Activated B cell treated with CpG ODN at 0.5 μM for 24 hours (primary cell): Measurements from ENCODE around the gene PYDC2. TPM values are rescaled to one million over a fixed set of nuclear protein-coding genes. Genes with fewer than 3 reads are reported as not detected.
"Not testable (repeated sequence)": the region's sequence is repeated elsewhere in the genome, so short reads cannot be mapped to it uniquely, and the experiment has no call there.

ENCODE experiments used
- ATAC-seq: fragments of 200-7000 bp; cut with Tn5 transposase; one replicate; pipeline ENCODE4 v1.10.0; 2021; ENCODE audit warnings: low read depth, mild to moderate bottlenecking, moderate library complexity
- CTCF ChIA-PET: fragments of 350-600 bp; sonication (Branson Sonifier 250); formaldehyde crosslinking; loops from one replicate; lab custom pipeline; 2021; ENCODE audit warnings: antibody characterized with exemption; lab: Charles Lee
- POLR2A ChIA-PET: fragments of 350-600 bp; sonication (Branson Sonifier 250); formaldehyde crosslinking; loops from one replicate; lab custom pipeline; 2021; ENCODE audit warnings: antibody characterized with exemption; lab: Charles Lee
- DNase-seq: peaks from one replicate; pipeline ENCODE4 v3.0.0; 2022
- H3K27ac Mint-ChIP-seq: one replicate; pipeline ENCODE4 v1.8.0; 2020; ENCODE audit warnings: mixed read lengths
- H3K27me3 Mint-ChIP-seq: one replicate; pipeline ENCODE4 v1.8.0; 2021; ENCODE audit warnings: mixed read lengths
- H3K36me3 Mint-ChIP-seq: one replicate; pipeline ENCODE4 v1.8.0; 2021; ENCODE audit warnings: low read depth, mixed read lengths
- H3K4me1 Mint-ChIP-seq: one replicate; pipeline ENCODE4 v1.8.0; 2021; ENCODE audit warnings: mixed read lengths
- H3K4me3 Mint-ChIP-seq: one replicate; pipeline ENCODE4 v1.8.0; 2020; ENCODE audit warnings: mild to moderate bottlenecking, mixed read lengths
- H3K9me3 Mint-ChIP-seq: one replicate; pipeline ENCODE4 v1.8.0; 2020; ENCODE audit warnings: mixed read lengths
- CTCF ChIP-seq: fragments of 200-600 bp; IDR thresholded peaks from one replicate; pipeline ENCODE4 v1.8.0; 2022; ENCODE audit warnings: antibody characterized with exemption, mild to moderate bottlenecking
- intact Hi-C: fragments of 100-400 bp; cut with micrococcal nuclease; formaldehyde crosslinking; loops from one replicate; pipeline ENCODE4 v1.15.1; 2024
- total RNA-seq: library from RNA; stranded (reverse); gene quantifications from 2 replicates; pipeline ENCODE4 v1.2.3, GENCODE V29; 2022

The PYDC2 gene
- total RNA-seq, 1 donor from 2014 or later: not detected

DNA sequence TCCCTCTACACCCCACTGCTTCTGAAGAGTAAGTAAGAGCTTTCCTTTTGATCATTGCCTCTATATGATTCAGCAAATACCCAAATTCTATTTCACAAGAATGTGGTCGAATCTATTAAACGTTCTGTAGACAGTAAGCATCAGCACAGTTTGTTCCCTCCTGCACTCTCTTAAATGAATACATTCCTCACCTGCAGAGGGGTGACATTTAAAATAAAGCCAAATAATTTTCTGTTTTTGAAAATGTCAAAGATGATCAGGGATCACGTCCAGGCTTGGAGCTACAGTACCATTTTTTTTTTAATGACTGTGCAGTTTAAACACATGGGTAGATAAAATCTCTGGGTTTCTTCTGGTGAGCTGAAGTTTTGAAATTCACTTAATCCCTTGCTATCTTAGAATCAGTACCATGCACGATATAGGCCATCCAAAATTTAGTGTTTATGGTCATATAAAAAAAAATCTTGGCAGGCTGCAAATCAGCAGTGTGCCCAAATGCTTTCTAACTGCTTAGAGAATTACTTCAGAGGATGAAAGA is 12.8 kb downstream of the PYDC2 start:
- Mint-ChIP-seq H3K27ac (no peak overlapping the region), H3K4me3 (no peak overlapping the region), H3K36me3 (no peaks in the 10 kb centered on the region), H3K9me3 (no peaks in the 10 kb centered on the region), H3K4me1 (no peaks in the 10 kb centered on the region), H3K27me3 (peaks cover 15% of the 10 kb centered on the region)
- TF ChIP-seq CTCF: no peak
- DNase-seq (no peak), ATAC-seq (no peak)
- POLR2A ChIA-PET: no interaction called here
- CTCF ChIA-PET: no interaction called here
- intact Hi-C loops: no loop called here

GRCh38 chr3:191476066-191476772 is 15.3 kb downstream of the PYDC2 start:
- no peak for TF ChIP-seq CTCF
- ATAC-seq: no peak
- Mint-ChIP-seq H3K9me3 (no peaks in the 10 kb centered on the region), H3K27ac (no peak overlapping the region), H3K36me3 (no peaks in the 10 kb centered on the region), H3K4me1 (no peaks in the 10 kb centered on the region), H3K27me3 (peaks cover 8% of the 10 kb centered on the region), H3K4me3 (no peak overlapping the region)
- intact Hi-C loops: no loop called here
- POLR2A ChIA-PET: no interaction called here
- no peak for DNase-seq
- CTCF ChIA-PET: no interaction called here

GRCh38 chr3:191483994-191484393 is 23.0 kb downstream of the PYDC2 start:
- H3K36me3 Mint-ChIP-seq, H3K4me1 Mint-ChIP-seq, H3K9me3 Mint-ChIP-seq, CTCF ChIA-PET, H3K27ac Mint-ChIP-seq, intact Hi-C loops, POLR2A ChIA-PET, H3K27me3 Mint-ChIP-seq, DNase-seq, H3K4me3 Mint-ChIP-seq, ATAC-seq: not testable (repeated sequence)

DNA sequence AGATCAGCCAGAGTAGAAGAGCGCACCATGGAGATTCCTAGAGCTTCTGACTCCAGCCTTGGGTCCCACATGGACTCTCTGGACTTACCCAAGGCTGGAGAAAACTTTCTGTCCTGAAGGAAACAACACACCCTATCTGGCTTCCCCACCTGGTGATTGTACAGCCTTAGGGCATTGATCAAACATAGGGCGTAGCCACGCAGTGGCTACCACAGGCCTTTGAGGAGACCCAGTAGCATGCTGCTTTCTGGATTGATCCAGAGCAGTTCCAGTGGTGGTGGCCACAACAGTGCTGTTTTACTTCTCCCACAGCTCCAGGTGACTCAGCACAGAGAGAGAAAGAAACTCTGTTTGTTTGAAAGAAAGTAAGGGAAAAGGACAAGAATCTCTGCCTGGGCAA is 23.5 kb downstream of the PYDC2 start:
- no peak for DNase-seq
- Mint-ChIP-seq H3K27ac (no peak overlapping the region), H3K4me1 (no peaks in the 10 kb centered on the region), H3K9me3 (peaks cover 3% of the 10 kb centered on the region), H3K4me3 (no peak overlapping the region), H3K27me3 (peaks cover 5% of the 10 kb centered on the region), H3K36me3 (no peaks in the 10 kb centered on the region)
- CTCF ChIA-PET: no interaction called here
- ATAC-seq: no peak
- POLR2A ChIA-PET: no interaction called here
- intact Hi-C loops: no loop called here
- TF ChIP-seq CTCF: no peak

DNA sequence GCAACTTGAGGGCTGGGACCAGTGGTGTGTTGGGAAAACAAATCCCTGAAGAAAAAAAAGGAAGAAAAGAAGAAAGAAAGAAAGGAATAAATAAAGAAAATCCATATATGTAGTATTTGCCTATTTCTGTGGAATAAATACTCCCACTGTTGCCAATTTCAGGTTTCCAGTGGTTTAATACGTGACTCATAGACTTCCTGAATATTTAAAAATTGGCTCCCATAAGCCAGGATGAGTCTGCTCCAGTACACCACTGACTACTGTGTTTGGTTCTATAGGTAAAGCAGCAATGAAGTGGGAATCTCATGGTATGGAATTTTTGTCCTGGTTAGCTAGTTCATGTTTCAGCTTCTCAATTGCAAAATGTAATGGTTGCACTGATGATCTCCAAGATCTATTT is 31.6 kb downstream of the PYDC2 start:
- ATAC-seq (no peak), DNase-seq (no peak)
- H3K27me3 Mint-ChIP-seq: no peaks in the 10 kb centered on the region
- ChIA-PET POLR2A (no interaction called here), CTCF (no interaction called here)
- no peaks in the 10 kb centered on the region for H3K9me3 Mint-ChIP-seq
- H3K36me3 Mint-ChIP-seq: no peaks in the 10 kb centered on the region
- intact Hi-C loops: no loop called here
- no peak for TF ChIP-seq CTCF
- H3K4me1 Mint-ChIP-seq: no peaks in the 10 kb centered on the region
- no peak overlapping the region for H3K27ac Mint-ChIP-seq
- H3K4me3 Mint-ChIP-seq: no peak overlapping the region
